Fibroblast of skin of back (primary cell): ENCODE measurements around the gene RANBP17.
"Not testable (repeated sequence)": the region's sequence is repeated elsewhere in the genome, so short reads cannot be mapped to it uniquely, and the experiment has no call there.

ENCODE experiments used
- DNase-seq: peaks from one replicate; pipeline ENCODE4 v3.0.0-alpha.2; 2013

The RANBP17 gene

DNA sequence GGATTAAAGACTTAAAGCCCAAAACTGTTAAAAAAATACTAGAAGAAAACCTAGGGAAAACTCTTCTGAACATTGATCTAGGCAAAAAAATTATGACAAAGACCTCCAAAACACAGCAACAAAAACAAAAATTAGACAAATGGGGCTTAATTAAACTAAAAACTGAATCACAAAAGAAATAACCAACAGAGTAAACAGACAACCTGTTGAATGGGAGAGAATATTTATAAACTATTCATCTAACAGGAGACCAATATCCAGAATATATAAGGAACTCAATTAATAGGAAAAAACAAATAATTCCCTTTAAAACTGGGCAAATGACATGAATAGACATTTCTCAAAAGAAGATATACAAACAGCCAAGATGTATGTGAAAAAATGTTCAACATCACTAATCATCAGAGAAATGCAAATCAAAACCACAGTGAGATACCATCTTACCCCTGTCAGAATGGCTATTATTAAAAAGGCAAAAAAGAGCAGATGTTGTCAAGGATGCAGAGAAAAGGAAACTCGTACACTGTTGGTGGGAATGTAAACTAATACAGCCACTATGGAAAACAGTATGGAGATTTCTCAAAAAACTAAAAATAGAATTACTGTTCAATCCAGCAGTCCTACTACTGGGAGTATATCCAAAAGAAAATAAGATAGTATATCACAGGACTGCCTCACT is 397.1 kb downstream of the RANBP17 start:
- peak; percentile 18 for DNase-seq

- DNase-seq: no peak
Measured at GRCh38 chr5:171261361-171261760, 399.5 kb downstream of the RANBP17 start.

- DNase-seq: no peak
Measured at GRCh38 chr5:171261904-171262303, 400.1 kb downstream of the RANBP17 start.

DNA sequence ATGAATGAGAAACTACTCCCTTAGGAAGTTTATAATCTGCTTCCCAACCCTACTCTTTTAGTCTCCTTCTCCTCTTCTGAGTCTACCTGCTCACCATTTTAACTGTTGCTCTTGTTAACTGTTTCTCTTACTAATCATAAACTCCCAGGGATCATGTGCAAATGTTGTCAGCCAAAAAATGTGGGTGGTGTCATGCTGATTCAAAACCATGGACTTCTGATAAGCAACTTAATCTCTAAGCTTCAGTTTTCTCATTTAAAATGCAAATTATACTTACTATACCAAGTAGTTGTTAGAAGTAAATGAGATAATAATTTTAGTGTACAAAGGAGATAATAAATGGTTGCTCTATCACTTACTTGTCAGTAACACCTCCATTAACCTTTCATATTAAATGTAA is 401.4 kb downstream of the RANBP17 start:
- DNase-seq: no peak

- no peak for DNase-seq
Measured at GRCh38 chr5:171264843-171265242, 403.0 kb downstream of the RANBP17 start.

DNA sequence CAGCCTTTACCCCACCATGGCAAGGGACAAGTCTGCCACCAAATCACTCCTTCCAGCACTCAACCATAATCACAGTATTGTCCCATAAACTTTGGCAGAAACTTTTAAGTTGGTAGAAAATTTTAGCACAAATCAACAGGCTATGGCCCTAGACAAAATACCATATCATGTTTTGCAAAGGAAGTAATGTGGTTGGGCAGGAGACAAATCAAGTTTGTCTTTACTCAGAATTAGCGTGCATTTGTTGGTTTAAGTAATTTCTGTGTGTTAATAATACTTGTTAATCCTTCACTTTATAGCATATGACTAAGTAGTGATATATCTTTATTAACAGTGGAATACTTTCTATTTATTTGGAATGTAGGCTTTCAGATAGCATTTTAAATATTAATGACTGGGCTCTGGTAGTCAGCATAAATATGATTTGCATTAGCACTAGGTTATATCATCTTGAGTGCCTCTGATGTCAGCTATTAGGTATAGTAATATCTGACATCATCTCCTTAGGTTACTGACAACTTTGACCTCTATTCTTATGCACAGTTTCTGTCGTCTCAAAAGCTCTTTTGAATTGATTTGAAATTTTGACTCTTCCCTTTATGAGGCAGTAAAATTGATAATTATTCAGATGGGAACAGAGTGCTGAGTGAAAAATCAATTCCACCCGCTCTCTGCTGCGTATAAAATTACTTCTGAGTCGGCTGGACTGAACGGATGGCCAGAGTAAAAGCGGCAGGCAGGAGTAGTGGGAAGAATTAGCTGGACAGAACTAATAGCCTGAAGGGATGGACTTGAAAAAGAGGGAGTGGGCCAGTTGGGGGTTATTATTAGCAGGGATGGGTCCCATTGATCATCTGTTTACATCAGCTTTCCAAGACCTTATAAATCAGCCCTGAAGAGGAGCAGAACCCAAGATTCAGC is 407.1 kb downstream of the RANBP17 start:
- no peak for DNase-seq

GRCh38 chr5:171269717-171270116 is 407.9 kb downstream of the RANBP17 start:
- peak; percentile 32 for DNase-seq

GRCh38 chr5:171270136-171270535 is 408.3 kb downstream of the RANBP17 start:
- DNase-seq: no peak

- DNase-seq: no peak
Measured at GRCh38 chr5:171271798-171272197, 410.0 kb downstream of the RANBP17 start.

- peak; percentile 17 for DNase-seq
Measured at GRCh38 chr5:171272996-171273970, 411.5 kb downstream of the RANBP17 start.

GRCh38 chr5:171275841-171276544 is 414.2 kb downstream of the RANBP17 start:
- DNase-seq: no peak

DNA sequence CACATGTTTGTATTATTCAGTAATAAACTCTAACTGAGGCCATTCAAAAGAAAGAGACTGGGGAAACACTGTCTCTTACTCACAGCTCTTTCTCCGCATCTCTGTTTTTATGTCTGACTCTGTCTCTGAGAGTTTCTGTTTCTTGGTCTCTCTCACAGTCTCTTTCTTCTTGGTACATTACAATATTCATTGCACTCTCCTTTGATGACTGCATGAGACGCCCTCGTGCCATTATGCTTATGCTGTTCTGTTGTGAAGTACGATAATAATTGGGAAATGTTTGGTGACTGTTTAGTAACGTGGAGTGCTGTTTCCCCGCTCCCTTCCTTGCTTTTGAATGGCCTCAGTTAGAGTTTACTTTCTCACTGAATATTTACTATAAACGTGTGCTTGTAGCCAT is 421.9 kb downstream of the RANBP17 start:
- no peak for DNase-seq

DNA sequence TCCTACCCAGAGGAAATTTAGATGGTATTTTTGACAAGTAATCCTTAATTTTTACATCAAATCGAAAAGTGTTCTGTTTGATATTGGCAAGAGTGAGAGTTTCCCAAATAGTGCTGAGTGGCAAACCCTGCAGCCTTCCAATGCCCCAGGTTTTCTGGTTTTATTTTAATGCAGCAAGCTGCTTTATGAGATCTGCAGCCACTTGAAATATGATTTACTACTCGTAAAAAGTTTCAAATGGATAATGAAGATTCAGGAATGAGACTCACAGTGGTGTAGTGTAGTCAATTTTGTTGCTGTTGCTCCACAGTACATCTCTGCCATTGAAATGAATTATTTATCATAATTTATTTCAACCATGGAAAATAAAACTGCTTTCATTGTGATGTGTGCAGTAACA is 423.6 kb downstream of the RANBP17 start:
- DNase-seq: no peak

- DNase-seq: no peak
Measured at GRCh38 chr5:171288066-171288465, 426.2 kb downstream of the RANBP17 start.

GRCh38 chr5:171291371-171291770 is 429.6 kb downstream of the RANBP17 start:
- DNase-seq: no peak

DNA sequence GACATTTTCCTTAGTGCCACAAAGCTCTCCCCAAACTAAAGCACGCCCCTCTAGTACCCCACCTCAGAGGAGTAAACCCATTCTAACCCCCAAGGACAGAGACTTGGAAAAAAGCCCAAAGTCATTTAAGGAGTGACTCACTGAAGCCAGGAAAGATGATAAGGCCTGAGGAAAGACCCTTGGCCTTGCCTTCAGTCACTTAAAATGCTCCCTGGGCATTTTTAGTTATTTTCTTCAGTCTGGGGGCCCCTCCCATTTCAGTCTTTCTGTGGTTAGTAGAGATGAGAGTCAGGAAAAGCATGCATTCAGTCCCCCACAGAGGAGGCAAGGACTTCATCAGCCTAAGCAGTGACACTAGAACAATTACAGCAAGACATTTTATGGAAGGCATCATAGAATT is 433.5 kb downstream of the RANBP17 start:
- DNase-seq: no peak

GRCh38 chr5:171295801-171296200 is 434.0 kb downstream of the RANBP17 start:
- DNase-seq: no peak

GRCh38 chr5:171297941-171298340 is 436.1 kb downstream of the RANBP17 start:
- DNase-seq: not testable (repeated sequence)

DNA sequence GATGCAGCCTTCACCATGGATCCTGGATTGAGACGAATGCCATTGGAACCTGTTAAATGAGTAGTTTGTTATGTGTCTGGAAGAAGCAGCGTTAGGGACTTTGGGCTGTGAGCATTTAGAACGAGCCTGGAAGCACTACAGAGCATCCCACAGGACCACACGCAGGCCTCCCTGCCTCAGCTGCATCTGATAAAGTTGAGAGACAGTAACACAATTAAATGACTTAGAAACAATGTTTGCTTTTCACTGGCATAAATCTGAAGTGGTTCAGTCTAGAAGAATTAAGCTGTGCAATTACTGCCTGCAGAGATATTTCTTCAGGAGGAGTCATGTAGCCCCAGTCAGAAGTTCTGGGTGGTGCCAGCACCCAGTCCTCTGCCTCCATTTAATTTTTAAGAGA is 437.4 kb downstream of the RANBP17 start:
- no peak for DNase-seq

DNA sequence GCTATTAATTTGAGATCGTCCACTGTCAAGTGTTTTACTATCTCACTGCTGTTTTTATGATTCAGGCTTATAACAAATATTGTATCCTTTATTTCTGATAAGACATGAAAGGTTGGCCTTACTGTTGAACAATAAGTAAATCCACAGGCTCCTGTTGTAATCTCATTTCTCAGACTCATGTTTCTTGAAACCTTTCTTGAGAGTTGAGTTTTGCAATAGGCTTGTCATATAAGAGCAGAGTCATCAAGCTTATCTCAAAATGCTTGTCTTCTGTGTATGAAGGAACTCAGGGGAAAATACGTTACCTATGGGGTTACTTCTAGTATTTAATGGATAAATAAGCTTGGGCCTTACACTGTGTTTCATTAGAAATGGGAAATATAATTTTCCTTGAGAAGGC is 438.0 kb downstream of the RANBP17 start:
- DNase-seq: no peak

DNA sequence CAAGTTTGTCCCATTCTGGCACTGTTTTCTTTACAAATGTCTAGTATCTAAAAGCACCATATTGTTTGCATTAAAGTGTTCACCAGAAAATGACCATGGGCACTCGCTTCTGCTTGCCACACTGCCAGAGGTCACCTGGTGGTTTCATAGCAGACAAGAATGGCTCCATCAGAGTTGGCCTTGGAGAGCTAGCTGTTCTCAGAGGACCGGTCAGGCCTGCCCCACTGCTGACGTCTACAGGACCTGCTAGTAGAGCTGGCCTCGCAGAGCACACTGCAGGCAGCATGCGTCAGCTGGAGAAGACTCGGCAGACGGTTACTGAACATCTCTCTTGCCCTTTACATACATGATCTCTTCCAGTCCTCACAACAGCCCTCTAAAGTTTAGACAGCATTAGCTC is 438.5 kb downstream of the RANBP17 start:
- DNase-seq: no peak

- no peak for DNase-seq
Measured at GRCh38 chr5:171306166-171306565, 444.3 kb downstream of the RANBP17 start.
